GM12878 (cell line): Measurements from ENCODE around the gene HIVEP3. TPM values are rescaled to one million over a fixed set of nuclear protein-coding genes. Genes with fewer than 3 reads are reported as not detected.

Experiments
- ATAC-seq: fragments of 200-7000 bp; cut with Tn5 transposase; 3 replicates; pipeline ENCODE4 v1.9.1; 2020; ENCODE audit warnings: mild to moderate bottlenecking, moderate library complexity
- BruUV-seq: library from RNA; stranded (reverse); fragments of 400-500 nt; replicated peaks from 2 replicates; lab custom pipeline; 2021; lab: Mats Ljungman, UMichigan
- CTCF ChIA-PET: fragments of 300-600 bp; sonication (Branson Sonifier 250); formaldehyde crosslinking; extraction: SDS; loops from one replicate; lab custom pipeline; 2021; ENCODE audit warnings: inconsistent platforms; lab: Yijun Ruan, JAX
- POLR2A ChIA-PET: fragments of 350-600 bp; formaldehyde crosslinking; extraction: SDS; loops from one replicate; lab custom pipeline; 2021; ENCODE audit warnings: inconsistent platforms; lab: Charles Lee
- RAD21 ChIA-PET: fragments of 300-600 bp; sonication (Branson Sonifier 250); formaldehyde crosslinking; loops from one replicate; lab custom pipeline; 2023; ENCODE audit warnings: antibody characterized with exemption; ENCODE audit not compliant: unreplicated experiment; lab: Charles Lee
- SMC1A ChIA-PET: fragments of 300-600 bp; sonication (Branson Sonifier 250); formaldehyde crosslinking; loops from one replicate; lab custom pipeline; 2023; ENCODE audit not compliant: unreplicated experiment, uncharacterized antibody; lab: Charles Lee
- DNase-seq: peaks from one replicate; pipeline ENCODE4 v3.0.0-alpha.2; 2011; ENCODE audit warnings: low read depth, low spot score
- FAIRE-seq: peaks from 3 replicates; lab custom pipeline; 2011; peaks lifted over from hg19 to GRCh38; lab: Jason Lieb, UNC
- H2AFZ ChIP-seq: 2 replicates; pipeline ENCODE4 v1.6.0; 2011; ENCODE audit warnings: low read depth, low read length, control low read depth; ENCODE audit not compliant: control insufficient read depth
- H3K27ac ChIP-seq: 2 replicates; pipeline ENCODE4 v1.5.1; 2011; ENCODE audit warnings: control low read depth; ENCODE audit not compliant: control insufficient read depth, insufficient read depth
- H3K27me3 ChIP-seq, 2 experiments: replicated peaks in 1 of 2; 2 replicates each; pipeline versions ENCODE4 v1.6.0 to v1.6.1; 2011; ENCODE audit warnings: low read length in 1 of 2; ENCODE audit not compliant: control insufficient read depth in 2 of 2, insufficient read depth in 2 of 2
- H3K36me3 ChIP-seq, 2 experiments: 2 replicates each; pipeline ENCODE4 v1.5.1; 2011; ENCODE audit warnings: low read length in 1 of 2; ENCODE audit not compliant: control insufficient read depth in 2 of 2, insufficient read depth in 2 of 2
- H3K4me1 ChIP-seq: 2 replicates; pipeline ENCODE4 v1.6.1; 2011; ENCODE audit warnings: mild to moderate bottlenecking, low read length, moderate library complexity, mixed read lengths; ENCODE audit not compliant: control insufficient read depth, insufficient read depth
- H3K4me2 ChIP-seq: 2 replicates; pipeline ENCODE4 v1.6.0; 2011; ENCODE audit warnings: control low read depth; ENCODE audit not compliant: control insufficient read depth, insufficient read depth
- H3K4me3 ChIP-seq: fragments of 200-600 bp; sonication (generic); 2 replicates; pipeline ENCODE4 v1.5.1; 2016
- H3K79me2 ChIP-seq: 2 replicates; pipeline ENCODE4 v1.6.0; 2011; ENCODE audit warnings: low read length; ENCODE audit not compliant: control insufficient read depth, insufficient read depth
- H3K9ac ChIP-seq: 2 replicates; pipeline ENCODE4 v1.8.0; 2011; ENCODE audit warnings: low read length, control low read depth, mixed read lengths; ENCODE audit not compliant: control insufficient read depth, insufficient read depth
- H3K9me3 ChIP-seq: replicated peaks from 3 replicates; pipeline ENCODE4 v1.5.1; 2011; ENCODE audit warnings: mild to moderate bottlenecking, low read length; ENCODE audit not compliant: control insufficient read depth, insufficient read depth
- H4K20me1 ChIP-seq: 2 replicates; pipeline ENCODE4 v1.6.0; 2011; ENCODE audit not compliant: control insufficient read depth, insufficient read depth
- DPF2 ChIP-seq: fragments of 450-650 bp; IDR thresholded peaks from 2 replicates; pipeline ENCODE4 v1.6.1; 2017; ENCODE audit warnings: mild to moderate bottlenecking
- EGR1 ChIP-seq, 2 experiments: IDR thresholded peaks; 1 replicate in 1 of 2; 2 replicates in 1 of 2; pipeline ENCODE4 v1.6.1; 2011 to 2012; ENCODE audit warnings: low read depth in 2 of 2, low read length in 2 of 2, borderline replicate concordance in 1 of 2, mild to moderate bottlenecking in 1 of 2, moderate library complexity in 1 of 2
- FOS ChIP-seq: IDR thresholded peaks from 3 replicates; pipeline ENCODE4 v1.6.1; 2011; ENCODE audit warnings: borderline replicate concordance; ENCODE audit not compliant: insufficient read length; ENCODE audit errors: extremely low read depth
- FOXK2 ChIP-seq: fragments of 450-650 bp; IDR thresholded peaks from 2 replicates; pipeline ENCODE4 v1.6.1; 2017; ENCODE audit warnings: mild to moderate bottlenecking, moderate library complexity
- PKNOX1 ChIP-seq: fragments of 450-650 bp; IDR thresholded peaks from 2 replicates; pipeline ENCODE4 v1.6.1; 2016; ENCODE audit warnings: mild to moderate bottlenecking
- RAD51 ChIP-seq: fragments of 450-650 bp; IDR thresholded peaks from 2 replicates; pipeline ENCODE4 v1.6.1; 2016; ENCODE audit warnings: moderate library complexity, mild to moderate bottlenecking, inconsistent platforms
- ZBTB11 ChIP-seq: fragments of 450-650 bp; formaldehyde crosslinking; IDR thresholded peaks from 2 replicates; pipeline ENCODE4 v1.5.0; 2022; ENCODE audit warnings: mild to moderate bottlenecking, missing genetic modification characterization
- ZBTB40 ChIP-seq: fragments of 450-650 bp; IDR thresholded peaks from 2 replicates; pipeline ENCODE4 v1.6.1; 2016; ENCODE audit warnings: mild to moderate bottlenecking, moderate library complexity, borderline replicate concordance
- WGBS: methylation state at CpG from one replicate; pipeline ENCODE4 v1.1.6; 2016; ENCODE audit warnings: low lambda C conversion rate; ENCODE audit not compliant: insufficient replicate concordance, insufficient coverage; ENCODE audit errors: missing lambda C conversion rate; 5-methylcytosine and 5-hydroxymethylcytosine counted together
- in situ Hi-C: fragments of 300-500 bp; cut with MboI; formaldehyde crosslinking; loops from 9 replicates; pipeline ENCODE4 v1.14.3; 2018; ENCODE audit warnings: mixed read lengths
- intact Hi-C: fragments of 100-400 bp; cut with micrococcal nuclease; formaldehyde crosslinking; loops from one replicate; pipeline ENCODE4 v1.14.2; 2022; ENCODE audit not compliant: unreplicated experiment
- polyA plus RNA-seq, 11 experiments: library from polyadenylated mRNA; depleted of rRNA in 4 of 11; unstranded in 6 of 11; stranded (reverse) in 5 of 11; fragments of >200 nt; fragmentation: Nextera tagmentation in 4 of 11; fragmentation: Illumina TruSeq in 1 of 11; extraction: Ambion mirVana in 4 of 11; extraction: Trizol in 1 of 11; gene quantifications; 1 replicate in 1 of 11; 2 replicates in 10 of 11; pipeline versions ENCODE4 v1.2.1 to v1.2.3, GENCODE V29; 2011 to 2016; ENCODE audit warnings: inconsistent platforms in 2 of 11, missing spikeins in 2 of 11, low read depth in 1 of 11
- total RNA-seq, 4 experiments: library from RNA; depleted of rRNA in 3 of 4; stranded (reverse); fragments of >200 nt in 3 of 4; fragmentation: Illumina TruSeq in 1 of 4; extraction: Trizol in 1 of 4; gene quantifications; 2 replicates each; pipeline versions ENCODE4 v1.2.1 to v1.2.3, GENCODE V29; 2013 to 2021

Gene HIVEP3
- total and polyA plus RNA-seq, 10 of the 15 experiments (the other 5 are each of a cell fraction or from before 2014, with no cell fraction given): 1.8 to 13.6 (median 3.8) TPM

- peak; percentile 41 for TF ChIP-seq PKNOX1
- peak in 1 of 2 experiments; percentile 35; a peak in 1 of 3 replicates for TF ChIP-seq EGR1 (IDR thresholded peaks at IDR 0.05; ENCODE audit: borderline replicate concordance in 1 of 2, low read depth in 2 of 2, low read length in 2 of 2)
- TF ChIP-seq FOS: no peak
Measured at GRCh38 chr1:41662765-41663437, 255.8 kb downstream of the HIVEP3 start (continued).

- Histone ChIP-seq H3K36me3 (0 out of 4 replicates have a peak, but pooled peaks cover 0 to 3% of the 10 kb centered on the region in 2 experiments), H3K4me3 (peak overlapping the region; percentile 80), H3K9me3 (no peaks in the 10 kb centered on the region), H3K27me3 (no peaks in the 10 kb centered on the region), H4K20me1 (no peaks in the 10 kb centered on the region), H3K4me2 (peak overlapping the region; percentile 85), H3K9ac (peak overlapping the region; percentile 58; the same call in 1 of the 2 replicates), H3K79me2 (peaks cover 14% of the 10 kb centered on the region), H2AFZ (peak overlapping the region; percentile 45), H3K4me1 (peaks cover 26% of the 10 kb centered on the region), H3K27ac (peak overlapping the region; percentile 28; the same call in 1 of the 2 replicates)
- DNase-seq (no peak), FAIRE-seq (no peak), ATAC-seq (peak; percentile 74)
- in situ Hi-C loops: no loop called here
- ChIA-PET SMC1A (interaction anchor here (1.3 to 12.5 kb wide), 8 partner anchors 10 to 103 kb away, joined by 3 to 95 read pairs (median 10); no protein-coding TSS in a partner anchor), CTCF (interaction anchor here (0.7 to 1.4 kb wide), 6 partner anchors 10 to 85 kb away, joined by 3 to 4 read pairs (median 3); no protein-coding TSS in a partner anchor), POLR2A (interaction anchor here (0.8 to 5.2 kb wide), 7 partner anchors 9 to 66 kb away, joined by 3 to 37 read pairs (median 8); no protein-coding TSS in a partner anchor), RAD21 (interaction anchor here (0.5 to 18.2 kb wide), 15 partner anchors 9 to 150 kb away, joined by 3 to 262 read pairs (median 6); no protein-coding TSS in a partner anchor)
- BruUV-seq: no TSS peak
- WGBS: under 1% methylated on average over 54 of the region's 105 CpGs
- intact Hi-C loops: loop anchor here (5.0 kb wide), 1 partner anchor 145 kb away; no protein-coding TSS in a partner anchor
- TF ChIP-seq RAD51 (no peak), DPF2 (peak; percentile 67), ZBTB40 (no peak), FOXK2 (no peak), ZBTB11 (CRISPR knock-in tag) (no peak)
Measured at GRCh38 chr1:41662061-41662764, 256.5 kb downstream of the HIVEP3 start.
